Stimulated activated CD4-positive, alpha-beta T cell treated with anti-CD3 and anti-CD28 coated beads, TNF-alpha, amount 100 ng/mL, for 1 hour (primary cell): ENCODE results near the gene GLUD1.
"Not testable (repeated sequence)": the region's sequence is repeated elsewhere in the genome, so short reads cannot be mapped to it uniquely, and the experiment has no call there.

Experiments
- DNase-seq, 3 donors: peaks; one replicate each; pipeline ENCODE4 v3.0.0-alpha.2; 2020; ENCODE audit warnings: low read depth in 3 of 3, low spot score in 1 of 3

GLUD1 gene

DNA sequence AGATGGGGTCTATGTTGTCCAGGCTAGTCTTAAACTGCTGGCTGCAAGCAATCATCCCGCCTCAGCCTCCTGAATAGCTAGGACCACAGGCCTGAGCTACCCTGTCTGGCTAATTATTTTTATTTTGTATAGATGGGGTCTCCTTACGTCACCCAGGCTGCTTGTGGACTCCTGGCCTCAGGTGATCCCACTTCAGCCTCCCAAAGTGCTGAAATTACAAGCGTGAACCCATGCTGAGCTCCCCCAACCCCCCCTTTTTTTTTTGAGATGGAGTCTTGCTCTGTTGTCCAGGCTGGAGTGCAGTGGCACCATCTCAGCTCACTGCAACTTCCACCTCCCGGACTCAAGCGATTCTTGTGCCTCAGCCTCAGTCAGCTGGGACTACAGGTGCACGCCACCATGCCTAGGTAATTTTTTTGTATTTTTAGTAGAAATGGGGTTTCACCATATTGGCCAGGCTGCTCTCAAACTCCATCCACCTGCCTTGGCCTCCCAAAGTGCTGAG is 49.2 kb downstream of the GLUD1 start:
- DNase-seq, result no peak

DNA sequence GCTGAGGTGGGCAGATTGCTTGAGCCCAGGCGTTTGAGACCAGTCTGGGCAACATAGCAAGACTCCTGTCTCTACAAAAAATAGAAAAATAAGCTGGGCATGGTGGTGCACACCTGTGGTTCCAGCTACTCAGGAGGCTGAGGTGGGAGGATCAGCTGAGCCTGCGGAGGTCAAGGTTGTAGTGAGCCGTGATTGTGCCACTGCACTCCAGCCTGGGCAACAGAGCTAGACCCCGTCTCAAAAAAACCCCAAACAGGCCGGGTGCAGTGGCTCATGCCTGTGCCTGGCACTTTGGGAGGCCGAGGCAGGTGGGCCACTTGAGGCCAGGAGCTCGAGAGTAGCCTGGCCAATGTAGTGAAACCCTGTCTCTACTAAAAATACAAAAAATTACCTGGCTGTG is 51.1 kb downstream of the GLUD1 start:
- DNase-seq, result not testable (repeated sequence)

DNA sequence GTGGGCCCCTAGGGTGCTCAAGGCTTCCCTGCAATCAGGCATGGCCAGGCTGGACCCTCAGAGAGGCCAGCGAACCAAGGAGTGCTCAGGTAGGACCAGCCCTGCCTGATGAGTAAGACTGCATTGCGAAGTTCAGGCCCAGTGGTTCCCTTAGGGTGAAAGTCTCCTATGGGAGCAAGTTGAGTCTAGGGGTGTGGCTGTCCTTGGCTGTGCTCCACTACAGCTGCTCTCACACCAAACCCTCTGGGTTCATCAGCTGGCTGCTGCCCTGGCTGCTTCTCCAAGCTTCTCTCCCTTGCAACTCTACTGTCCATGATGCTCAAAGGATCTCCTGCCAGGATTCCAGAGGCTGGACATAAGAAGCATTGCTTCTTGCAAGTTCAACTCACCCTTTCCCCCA is 55.9 kb downstream of the GLUD1 start:
- no peak for DNase-seq

DNA sequence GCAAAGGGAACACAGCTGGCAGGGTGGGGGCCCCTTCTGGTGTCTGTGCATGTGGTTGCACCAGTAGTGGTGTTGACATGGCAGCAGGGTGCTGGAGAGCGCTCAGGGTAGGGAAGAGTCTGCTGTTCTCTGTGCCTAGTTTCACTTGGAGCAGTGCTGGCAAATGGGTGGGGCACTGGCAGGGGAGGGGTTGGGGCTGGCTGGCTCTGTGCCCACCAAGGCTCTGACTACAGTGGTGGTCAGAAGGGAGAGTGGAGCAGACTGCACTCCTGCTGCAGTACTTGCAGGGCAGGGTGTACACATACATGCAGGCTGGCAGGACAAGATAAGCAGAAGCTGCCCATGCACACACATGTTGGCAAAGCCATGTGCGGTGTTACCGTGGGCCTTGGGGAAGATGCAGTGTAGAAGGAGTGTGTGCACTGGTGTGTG is 56.3 kb downstream of the GLUD1 start:
- no peak for DNase-seq

DNA sequence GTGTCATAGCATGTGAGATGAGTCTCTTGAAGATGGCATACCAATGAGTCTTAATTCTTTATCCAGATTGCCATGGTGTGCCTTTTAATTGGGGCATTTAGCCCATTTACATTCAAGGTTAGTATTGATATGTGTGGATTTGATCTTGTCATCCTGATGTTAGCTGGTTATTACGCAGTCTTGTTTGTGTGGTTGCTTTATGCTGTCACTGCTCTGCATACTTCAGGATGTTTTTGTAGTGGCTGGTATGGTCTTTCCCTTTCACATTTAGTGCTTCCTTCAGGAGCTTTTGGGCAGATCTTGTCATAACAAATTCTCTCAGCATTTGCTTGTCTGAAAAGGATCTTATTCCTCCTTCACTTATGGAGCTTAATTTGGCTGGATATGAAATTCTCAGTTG is 58.0 kb downstream of the GLUD1 start:
- no peak for DNase-seq

DNA sequence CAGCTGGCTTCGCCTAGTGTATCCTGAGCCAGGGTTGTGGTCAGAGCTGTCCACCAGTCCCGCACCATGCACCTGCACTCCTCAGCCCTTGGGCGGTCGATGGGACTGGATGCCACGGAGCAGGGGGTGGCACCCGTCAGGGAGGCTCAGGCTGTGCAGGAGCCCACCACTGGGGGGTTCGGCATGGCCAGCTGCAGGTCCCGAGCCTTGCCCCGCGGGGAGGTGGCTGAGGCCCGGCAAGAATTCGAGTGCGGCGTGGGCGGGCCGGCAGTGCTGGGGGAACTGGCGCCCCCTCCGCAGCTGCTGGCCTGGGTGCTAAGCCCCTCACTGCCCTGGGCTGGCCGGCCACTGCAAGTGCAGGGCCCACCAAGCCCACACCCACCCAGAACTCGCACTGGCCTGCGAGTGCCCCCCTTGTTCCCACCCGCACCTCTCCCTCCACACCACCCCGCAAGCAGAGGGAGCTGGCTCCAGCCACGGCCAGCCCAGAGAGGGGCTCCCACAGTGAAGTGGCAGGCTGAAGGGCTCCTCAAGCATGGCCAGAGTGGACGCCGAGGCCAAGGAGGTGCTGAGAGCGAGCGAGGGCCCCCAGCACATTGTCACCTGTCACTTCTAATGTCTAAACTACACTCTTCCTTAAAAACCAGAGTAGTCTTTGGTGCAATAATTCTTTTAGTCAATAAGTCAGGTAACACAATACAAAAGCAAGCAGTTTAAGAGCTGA is 63.6 kb downstream of the GLUD1 start:
- no peak for DNase-seq

DNA sequence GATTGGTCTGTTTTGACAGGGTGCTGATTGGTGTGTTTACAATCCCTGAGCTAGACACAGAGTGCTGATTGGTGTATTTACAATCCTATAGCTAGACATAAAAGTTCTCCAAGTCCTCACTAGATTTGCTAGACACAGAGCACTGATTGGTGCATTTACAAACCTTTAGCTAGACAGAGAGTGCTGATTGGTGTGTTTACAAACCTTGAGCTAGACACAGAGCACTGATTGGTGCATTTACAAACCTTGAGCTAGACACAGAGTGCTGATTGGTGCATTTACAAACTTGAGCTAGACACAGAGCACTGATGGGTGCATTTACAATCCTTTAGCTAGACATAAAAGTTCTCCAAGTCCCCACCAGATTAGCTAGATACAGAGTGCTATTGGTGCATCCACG is 64.2 kb downstream of the GLUD1 start:
- not testable (repeated sequence) for DNase-seq

DNA sequence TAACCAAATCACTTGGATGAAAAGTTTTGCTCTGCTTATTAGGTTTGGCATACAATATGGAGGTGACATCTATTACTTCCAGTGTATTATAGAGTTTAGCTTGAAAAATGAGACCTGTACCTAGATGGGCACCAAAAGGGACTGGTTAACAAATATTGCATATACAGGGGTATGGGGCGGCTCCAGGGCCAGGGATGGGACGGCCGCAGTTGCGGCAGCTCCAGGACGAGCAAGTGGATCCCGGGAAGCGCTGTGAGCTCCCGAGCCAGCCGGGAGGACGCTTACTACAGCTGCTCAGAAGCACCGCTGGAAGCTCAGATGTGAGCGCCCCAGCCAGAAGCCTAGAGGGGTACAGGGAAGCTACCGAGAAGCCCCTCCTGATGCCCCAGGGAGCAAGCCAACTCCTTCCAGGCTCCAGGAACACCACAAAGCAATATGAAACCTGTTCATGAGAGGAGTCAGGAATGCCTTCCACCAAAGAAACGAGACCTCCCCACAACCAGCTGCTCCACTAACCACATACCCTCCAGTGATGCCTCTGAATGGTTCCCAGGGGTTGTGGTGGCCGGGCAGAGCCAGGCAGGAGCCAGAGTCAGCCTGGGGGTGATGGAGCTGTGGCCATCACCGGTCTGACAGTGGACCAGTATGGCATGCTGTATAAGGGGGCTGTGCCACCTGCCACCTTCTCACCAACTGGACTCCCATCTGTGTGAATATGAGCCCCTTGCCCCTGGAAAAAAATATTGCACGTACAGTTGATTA is 67.7 kb downstream of the GLUD1 start:
- DNase-seq, result not testable (repeated sequence)

DNA sequence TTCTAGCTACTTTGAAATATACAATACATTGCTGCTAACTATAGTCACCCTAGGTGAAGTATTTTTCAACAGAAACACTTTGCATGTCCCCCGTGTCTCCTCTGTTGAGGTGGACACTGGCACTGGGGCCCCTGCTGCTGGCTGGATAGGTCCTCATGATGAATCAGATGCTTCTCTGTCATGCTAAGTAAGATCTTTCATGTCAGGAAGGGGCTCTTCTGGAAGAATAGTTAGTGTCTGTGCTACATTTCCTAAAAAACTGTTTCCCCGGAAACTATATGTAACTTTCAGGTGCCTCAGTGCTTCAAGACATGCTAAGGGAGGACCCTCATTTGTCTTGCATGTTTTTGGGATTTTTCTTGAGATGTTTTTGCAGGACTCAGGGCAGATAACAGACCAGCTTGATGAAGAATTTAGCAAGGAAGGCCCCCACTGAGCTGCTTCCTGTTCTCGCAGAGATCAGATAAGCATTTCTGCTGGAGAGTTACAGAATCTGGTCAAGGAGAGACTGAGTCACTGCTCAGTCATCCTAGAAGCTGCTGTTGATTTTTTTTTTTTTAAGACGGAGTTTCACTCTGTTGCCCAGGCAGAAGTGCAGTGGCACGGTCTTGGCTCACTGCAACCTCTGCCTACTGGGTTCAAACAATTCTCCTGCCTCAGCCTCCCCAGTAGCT is 69.2 kb downstream of the GLUD1 start:
- not testable (repeated sequence) for DNase-seq

DNA sequence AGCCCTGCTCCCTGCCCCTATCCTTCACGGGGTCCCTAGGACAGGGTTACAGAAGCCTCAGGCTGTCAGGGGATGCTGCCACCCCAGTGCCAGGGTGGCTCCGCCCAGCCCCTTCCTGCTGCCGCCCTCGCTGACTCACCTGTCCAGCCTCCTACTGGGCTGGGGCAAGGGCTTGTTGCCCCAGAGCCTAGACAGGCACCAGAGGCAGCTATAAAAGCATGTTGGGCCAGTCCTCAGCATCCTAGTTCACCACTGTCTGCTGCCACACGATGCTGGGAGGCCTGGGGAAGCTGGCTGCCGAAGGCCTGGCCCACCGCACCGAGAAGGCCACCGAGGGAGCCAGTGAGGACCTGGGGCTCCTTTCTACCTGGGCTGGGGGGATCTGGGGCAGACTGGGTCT is 74.6 kb downstream of the GLUD1 start, which contains the start of gene FAM25A:
Gene FAM25A (plus strand): TSS at position 239 of the 400 bp plus-strand sequence. CDS start 31 bp downstream, at position 270.
- DNase-seq, result not testable (repeated sequence)

DNA sequence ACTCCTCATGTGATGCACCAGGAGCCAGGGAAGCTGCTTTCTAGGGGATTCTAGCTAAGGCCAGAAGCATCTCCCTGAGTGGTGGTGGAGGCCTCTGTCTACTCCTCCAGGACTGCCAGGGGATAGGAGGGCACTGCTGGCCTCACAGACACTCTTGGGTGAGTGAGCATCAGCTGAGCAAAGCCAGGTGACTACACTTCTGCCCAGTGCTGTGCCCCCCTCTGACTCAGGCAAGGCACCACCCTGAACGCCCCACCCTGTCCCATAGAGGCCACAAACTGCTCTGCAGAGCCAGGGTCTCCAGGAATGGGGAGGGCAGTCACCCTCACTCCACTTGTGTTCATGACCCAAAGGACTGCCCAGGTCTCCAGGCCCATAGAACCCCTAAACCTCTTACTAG is 75.1 kb downstream of the GLUD1 start:
- not testable (repeated sequence) for DNase-seq

DNA sequence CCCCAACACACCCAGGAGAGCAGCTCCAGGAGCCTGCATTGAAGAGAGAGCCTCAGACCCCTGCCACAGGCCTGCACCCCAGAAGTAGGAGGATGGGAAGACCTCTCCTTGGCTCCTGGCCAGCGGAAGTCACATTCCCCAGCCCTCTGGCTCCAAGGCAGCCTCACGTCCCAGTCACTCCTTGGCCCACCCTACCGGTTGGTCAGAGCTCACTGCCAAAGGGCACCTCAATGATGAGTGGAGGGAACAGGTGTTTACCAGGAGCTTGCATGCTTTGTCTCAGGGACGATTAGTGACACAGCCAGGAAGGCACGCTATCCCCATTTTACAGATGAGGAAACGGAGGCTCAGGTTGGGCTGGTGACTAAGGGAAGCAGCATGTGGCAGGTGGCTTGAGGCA is 75.6 kb downstream of the GLUD1 start:
- DNase-seq, result not testable (repeated sequence)

DNA sequence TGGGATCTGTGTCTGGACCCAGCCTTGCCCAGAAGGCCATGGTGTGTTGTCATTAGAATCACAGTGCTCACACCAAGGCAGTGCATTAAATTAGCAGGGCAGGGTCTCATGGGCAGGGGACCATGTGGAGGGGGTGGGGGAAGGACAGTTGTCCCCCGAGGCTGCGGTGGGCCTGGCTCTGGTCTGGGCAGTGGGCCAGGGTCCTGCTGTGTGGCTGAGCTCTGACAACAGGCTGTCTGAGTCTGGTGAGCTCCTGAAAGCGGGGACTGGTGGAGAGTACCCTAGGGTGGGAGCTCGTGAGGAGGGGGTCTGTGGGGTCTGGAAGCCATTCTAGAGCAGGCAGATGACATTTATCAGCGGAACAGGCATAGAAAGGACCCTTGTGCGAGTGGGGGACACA is 76.5 kb downstream of the GLUD1 start:
- DNase-seq, result not testable (repeated sequence)

DNA sequence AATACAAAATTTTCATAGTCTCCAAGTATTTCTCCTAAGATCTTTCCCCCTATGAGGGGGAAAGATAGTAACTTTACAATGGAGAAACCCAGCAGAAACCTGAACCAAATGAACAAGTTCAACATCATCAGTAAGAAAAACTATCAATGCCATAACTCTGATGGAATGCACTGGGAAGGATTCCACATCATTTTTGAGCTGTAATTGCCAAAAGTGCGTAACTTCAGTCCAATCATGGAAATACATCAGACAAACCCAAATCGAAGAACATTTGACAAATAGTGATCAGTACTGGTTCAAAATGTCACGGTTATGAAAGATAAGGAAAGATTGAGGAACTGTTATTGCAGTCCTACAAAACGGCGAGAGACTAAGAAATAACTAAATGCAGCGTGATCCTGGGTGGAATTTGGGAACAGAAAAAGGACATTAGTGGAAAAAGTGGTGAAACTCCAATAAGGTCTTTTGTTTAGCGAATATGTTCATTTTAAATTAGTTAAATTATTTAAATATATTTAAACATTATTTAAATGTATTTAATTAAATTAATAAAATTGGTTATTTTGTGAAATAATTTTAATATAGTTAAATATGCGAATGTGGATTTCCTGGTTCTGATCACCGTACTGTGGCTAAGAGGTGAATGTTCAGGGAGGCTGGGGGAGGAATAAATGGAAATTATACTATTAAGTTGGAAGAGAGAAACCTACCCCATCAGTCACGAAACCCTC is 79.5 kb downstream of the GLUD1 start:
- not testable (repeated sequence) for DNase-seq

DNA sequence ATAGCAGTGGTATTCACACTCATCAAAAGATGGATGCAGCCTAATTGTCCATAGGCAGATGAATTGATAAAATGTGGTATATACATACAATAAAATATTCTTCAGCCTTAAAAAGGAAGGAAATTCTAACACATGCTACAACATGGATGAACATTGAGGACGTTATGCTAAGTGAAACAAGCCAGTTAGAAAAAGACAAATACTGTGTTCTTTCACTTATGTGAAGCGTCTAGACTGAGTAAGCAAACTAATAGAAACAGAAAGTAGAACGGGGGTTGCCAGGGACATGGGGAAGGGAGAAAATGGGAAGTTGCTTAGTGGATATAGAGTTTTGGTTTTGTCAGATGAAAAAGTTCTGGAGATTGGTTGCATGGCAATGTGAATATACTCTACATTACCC is 81.1 kb downstream of the GLUD1 start:
- not testable (repeated sequence) for DNase-seq

DNA sequence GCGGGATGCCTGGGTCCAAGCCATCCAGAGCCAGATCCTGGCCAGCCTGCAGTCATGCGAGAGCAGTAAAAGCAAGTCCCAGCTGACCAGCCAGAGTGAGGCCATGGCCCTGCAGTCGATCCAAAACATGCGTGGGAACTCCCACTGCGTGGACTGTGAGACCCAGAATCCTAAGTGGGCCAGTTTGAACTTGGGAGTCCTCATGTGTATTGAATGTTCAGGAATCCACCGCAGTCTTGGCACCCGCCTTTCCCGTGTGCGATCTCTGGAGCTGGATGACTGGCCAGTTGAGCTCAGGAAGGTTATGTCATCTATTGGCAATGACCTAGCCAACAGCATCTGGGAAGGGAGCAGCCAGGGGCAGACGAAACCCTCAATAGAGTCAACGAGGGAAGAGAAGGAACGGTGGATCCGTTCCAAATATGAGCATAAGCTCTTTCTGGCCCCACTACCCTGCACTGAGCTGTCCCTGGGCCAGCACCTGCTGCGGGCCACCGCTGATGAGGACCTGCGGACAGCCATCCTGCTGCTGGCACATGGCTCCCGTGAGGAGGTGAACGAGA is 85.4 kb downstream of the GLUD1 start:
- not testable (repeated sequence) for DNase-seq

DNA sequence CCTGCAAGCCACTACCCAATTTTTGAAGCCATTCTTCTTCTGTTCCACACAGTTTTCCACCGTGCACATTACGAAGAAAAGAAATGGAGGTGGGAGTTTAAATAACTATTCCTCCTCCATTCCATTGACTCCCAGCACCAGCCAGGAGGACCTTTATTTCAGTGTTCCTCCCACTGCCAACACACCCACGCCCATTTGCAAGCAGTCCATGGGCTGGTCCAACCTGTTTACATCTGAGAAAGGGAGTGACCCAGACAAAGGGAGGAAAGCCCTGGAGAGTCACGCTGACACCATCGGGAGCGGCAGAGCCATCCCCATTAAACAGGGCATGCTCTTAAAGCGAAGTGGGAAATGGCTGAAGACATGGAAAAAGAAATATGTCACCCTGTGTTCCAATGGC is 86.3 kb downstream of the GLUD1 start:
- DNase-seq, result not testable (repeated sequence)

DNA sequence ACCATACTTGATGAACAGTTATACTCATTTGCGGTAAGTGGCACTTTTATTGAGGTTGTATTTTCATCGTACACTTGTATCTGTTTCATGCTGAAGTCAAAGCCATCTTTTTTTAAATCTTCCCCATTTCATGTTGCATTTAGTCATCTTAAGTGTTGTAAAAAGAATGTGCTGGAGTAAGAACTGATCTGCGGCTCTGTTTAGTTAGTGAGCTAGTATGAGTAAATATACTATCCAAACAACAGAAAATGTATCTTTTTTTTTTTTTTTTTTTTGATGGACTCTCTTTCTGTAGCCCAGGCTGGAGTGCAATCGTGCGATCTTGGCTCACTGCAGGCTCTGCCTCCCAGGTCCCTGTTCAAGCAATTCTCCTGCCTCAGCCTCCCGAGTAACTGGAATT is 87.0 kb downstream of the GLUD1 start:
- not testable (repeated sequence) for DNase-seq

DNA sequence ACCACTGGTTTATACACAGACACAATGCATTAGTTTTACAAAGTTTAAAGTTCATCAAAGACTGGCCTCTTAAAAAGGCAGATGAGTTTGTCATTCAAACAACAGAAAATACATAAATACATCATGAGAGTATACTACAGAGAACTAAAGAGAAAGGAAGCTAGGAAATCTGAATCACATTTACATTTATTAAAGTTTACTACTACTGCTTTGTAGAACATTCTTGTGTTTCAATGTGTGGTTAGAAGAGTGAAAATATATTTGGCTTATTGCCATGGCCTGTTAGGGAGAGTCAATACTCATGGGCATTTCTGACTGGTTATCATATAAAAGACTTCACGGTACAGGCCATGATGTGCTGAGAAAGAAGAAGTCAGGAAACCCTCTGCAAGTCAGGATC is 87.5 kb downstream of the GLUD1 start:
- not testable (repeated sequence) for DNase-seq

DNA sequence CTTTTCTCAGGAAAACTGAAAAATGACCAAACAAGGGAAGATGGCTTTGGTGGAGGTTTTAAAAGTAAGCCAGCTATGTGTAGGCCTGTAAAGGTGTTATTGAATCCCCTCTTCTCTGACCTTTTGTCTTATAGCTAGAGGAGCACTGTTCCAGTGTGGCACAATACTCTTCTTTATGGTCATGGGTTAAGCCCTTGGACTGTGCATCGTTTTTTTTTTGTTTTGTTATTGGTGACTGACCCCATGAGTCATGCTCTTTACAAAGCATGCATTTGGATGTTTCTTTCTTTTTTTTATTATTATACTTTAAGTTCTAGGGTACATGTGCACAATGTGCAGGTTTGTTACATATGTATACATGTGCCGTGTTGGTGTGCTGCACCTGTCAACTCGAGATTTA is 94.2 kb downstream of the GLUD1 start:
- DNase-seq, result no peak
